AML-193 (cell line): Measurements from ENCODE around the gene SORBS1.

Experiments
- DNase-seq, 2 experiments: peaks; one replicate each; lab custom pipeline; 2025; lab: John Stamatoyannopoulos, UW

The SORBS1 gene

GRCh38 chr10:95561177-95561863, at the start of gene SORBS1:
SORBS1 (minus strand) TSS chr10:95561371; CDS start chr10:95441135, 120,236 bp downstream.
- peak; percentile 96 for DNase-seq

- no peak for DNase-seq
Observed at GRCh38 chr10:95610727-95611126, 49.6 kb upstream of the SORBS1 start.

GRCh38 chr10:95606922-95607321, 45.8 kb upstream of the SORBS1 start:
- no peak for DNase-seq

- no peak for DNase-seq
Observed at GRCh38 chr10:95605163-95605562, 44.0 kb upstream of the SORBS1 start.

- no peak for DNase-seq
Observed at GRCh38 chr10:95604630-95605029, 43.5 kb upstream of the SORBS1 start.

- DNase-seq = no peak
Observed at GRCh38 chr10:95602382-95602781, 41.2 kb upstream of the SORBS1 start.

- peak; percentile 60 to 67 for DNase-seq
Observed at GRCh38 chr10:95601116-95601719, 40.0 kb upstream of the SORBS1 start.

- no peak for DNase-seq
Observed at GRCh38 chr10:95600158-95600557, 39.0 kb upstream of the SORBS1 start.

GRCh38 chr10:95597788-95598187, 36.6 kb upstream of the SORBS1 start:
- no peak for DNase-seq

- DNase-seq = no peak
Observed at GRCh38 chr10:95588025-95588424, 26.9 kb upstream of the SORBS1 start.

- DNase-seq = no peak
Observed at GRCh38 chr10:95579835-95580535, 18.8 kb upstream of the SORBS1 start.

GRCh38 chr10:95579292-95579691, 18.1 kb upstream of the SORBS1 start:
- no peak for DNase-seq

GRCh38 chr10:95578619-95579018, 17.4 kb upstream of the SORBS1 start:
- DNase-seq = no peak

GRCh38 chr10:95574649-95575365, 13.6 kb upstream of the SORBS1 start:
- DNase-seq = no peak

GRCh38 chr10:95573964-95574604, 12.9 kb upstream of the SORBS1 start:
- no peak for DNase-seq

- DNase-seq = no peak
Observed at GRCh38 chr10:95573527-95573926, 12.4 kb upstream of the SORBS1 start.

GRCh38 chr10:95572131-95572820, 11.1 kb upstream of the SORBS1 start:
- no peak for DNase-seq

- no peak for DNase-seq
Observed at GRCh38 chr10:95571390-95571789, 10.2 kb upstream of the SORBS1 start.

GRCh38 chr10:95569368-95569767, 8.2 kb upstream of the SORBS1 start:
- peak; percentile 9 to 23 for DNase-seq

GRCh38 chr10:95567903-95568630, 6.9 kb upstream of the SORBS1 start:
- DNase-seq = peak in 1 of 2 experiments; percentile 4

GRCh38 chr10:95566136-95566535, 5.0 kb upstream of the SORBS1 start:
- no peak for DNase-seq
